ENCODE data around the gene VWA8.
"Not testable (repeated sequence)": the region's sequence is repeated elsewhere in the genome, so short reads cannot be mapped to it uniquely, and the experiment has no call there.

VWA8 gene

GRCh38 chr13:41966671-41967070 lies 5.8 kb upstream of the VWA8 start:
- DNase-seq (ENCODE audit: low read depth in 2 of 2), result no peak

GRCh38 chr13:41962994-41963393 lies 2.1 kb upstream of the VWA8 start:
- no peak for DNase-seq (ENCODE audit: low read depth in 2 of 2)

DNA sequence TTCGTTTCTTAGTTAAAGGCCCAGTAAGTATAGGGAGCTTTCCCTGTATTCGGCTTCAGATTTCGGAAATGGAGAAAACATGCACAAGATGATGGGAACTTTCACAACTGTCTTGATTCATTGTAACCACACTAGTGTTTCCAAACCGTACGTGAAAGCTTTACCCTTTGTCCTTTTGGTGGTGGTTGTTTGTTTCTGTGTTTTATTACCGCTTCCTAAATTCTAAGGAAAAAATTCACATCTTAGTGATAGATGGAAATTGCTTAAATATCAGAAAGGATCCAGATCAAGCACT lies 504 bp upstream of the VWA8 start:
- DNase-seq (ENCODE audit: low read depth in 2 of 2), result no peak

- no peak for DNase-seq (ENCODE audit: low read depth in 2 of 2)
Observed at GRCh38 chr13:41960211-41960636, 685 bp downstream of the VWA8 start.

DNA sequence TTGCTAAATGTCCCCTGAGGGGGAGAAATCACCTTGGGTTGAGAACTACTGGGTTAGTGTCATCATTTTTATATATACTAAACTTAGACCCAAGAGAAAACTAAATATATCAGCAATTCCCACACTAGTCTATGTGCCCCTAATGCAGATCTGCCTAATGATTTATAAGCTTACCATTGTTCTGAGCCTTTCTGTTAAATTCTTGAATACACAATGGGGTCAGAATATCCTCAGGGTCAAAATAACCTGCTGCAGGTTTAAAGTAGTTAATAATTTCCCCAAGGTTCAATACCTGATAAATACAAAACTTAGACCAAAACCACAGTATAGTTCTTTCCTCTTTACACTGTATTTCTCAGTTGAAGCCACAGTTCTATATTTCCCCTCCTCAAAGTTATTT lies 4.6 kb downstream of the VWA8 start:
- DNase-seq (ENCODE audit: low read depth in 2 of 2), result no peak

- no peak for DNase-seq (ENCODE audit: low read depth in 2 of 2)
Observed at GRCh38 chr13:41955605-41956004, 5.3 kb downstream of the VWA8 start.

DNA sequence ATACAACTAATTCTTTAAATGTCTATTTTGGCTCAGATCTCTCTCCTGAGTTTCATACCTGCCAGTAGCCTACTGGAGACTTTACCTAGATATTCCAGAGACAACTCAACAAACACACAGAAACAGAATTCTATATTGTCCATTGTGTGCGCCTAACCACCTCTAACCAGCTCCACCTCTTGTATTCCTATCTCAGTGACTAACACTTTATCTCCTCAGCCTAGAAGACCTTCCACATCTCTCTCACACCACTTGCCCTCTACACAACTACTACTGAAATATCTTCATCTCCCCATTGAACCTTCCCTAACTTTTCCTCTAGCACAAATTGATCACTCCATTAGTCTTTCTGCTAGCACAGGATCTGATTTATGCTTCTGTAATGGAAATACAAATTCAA lies 6.7 kb downstream of the VWA8 start:
- no peak for DNase-seq (ENCODE audit: low read depth in 2 of 2)

GRCh38 chr13:41952749-41953148 lies 8.2 kb downstream of the VWA8 start:
- no peak for DNase-seq (ENCODE audit: low read depth in 2 of 2)

DNA sequence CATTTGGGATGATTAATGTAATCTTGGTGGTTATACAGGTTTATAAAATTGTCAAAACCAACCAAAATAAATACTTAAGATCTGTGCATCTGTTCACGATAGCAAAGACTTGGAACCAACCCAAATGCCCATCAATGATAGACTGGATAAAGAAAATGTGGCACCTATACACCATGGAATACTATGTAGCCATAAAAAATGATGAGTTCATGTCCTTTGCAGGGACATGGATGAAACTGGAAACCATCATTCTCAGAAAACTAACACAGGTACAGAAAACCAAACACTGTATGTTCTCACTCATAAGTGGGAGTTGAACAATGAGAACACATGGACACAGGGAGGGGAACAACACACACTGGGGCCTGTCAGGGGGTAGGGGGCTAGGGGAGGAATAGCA lies 11.8 kb downstream of the VWA8 start:
- not testable (repeated sequence) for DNase-seq (ENCODE audit: low read depth in 2 of 2)

GRCh38 chr13:41945926-41946325 lies 15.0 kb downstream of the VWA8 start:
- DNase-seq (ENCODE audit: low read depth in 2 of 2), result no peak

GRCh38 chr13:41944635-41945397 lies 16.1 kb downstream of the VWA8 start:
- no peak for DNase-seq (ENCODE audit: low read depth in 2 of 2)

DNA sequence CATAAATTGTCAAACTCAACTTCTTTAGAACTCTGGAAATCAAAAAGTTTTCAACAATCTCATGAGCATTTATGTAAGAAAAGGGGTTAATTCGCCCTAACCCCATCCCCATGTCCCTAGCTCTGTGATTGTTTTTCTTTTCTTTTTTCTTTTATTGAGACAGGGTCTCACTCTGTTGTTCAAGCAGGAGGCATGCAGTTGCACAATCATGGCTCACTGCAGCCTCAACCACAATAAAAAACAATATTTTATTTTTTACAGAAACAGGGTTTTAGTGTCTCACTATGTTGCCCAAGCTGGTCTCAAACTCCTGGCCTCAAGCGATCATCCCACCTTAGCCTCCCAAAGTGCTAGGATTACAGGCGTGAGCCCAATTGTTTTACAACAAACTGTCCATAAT lies 16.7 kb downstream of the VWA8 start:
- DNase-seq (ENCODE audit: low read depth in 2 of 2), result no peak

- no peak for DNase-seq (ENCODE audit: low read depth in 2 of 2)
Observed at GRCh38 chr13:41942462-41943094, 18.3 kb downstream of the VWA8 start.

GRCh38 chr13:41941174-41941573 lies 19.7 kb downstream of the VWA8 start:
- DNase-seq (ENCODE audit: low read depth in 2 of 2), result no peak

GRCh38 chr13:41939398-41939797 lies 21.5 kb downstream of the VWA8 start:
- no peak for DNase-seq (ENCODE audit: low read depth in 2 of 2)

- no peak for DNase-seq (ENCODE audit: low read depth in 2 of 2)
Observed at GRCh38 chr13:41938918-41939317, 22.0 kb downstream of the VWA8 start.

- no peak for DNase-seq (ENCODE audit: low read depth in 2 of 2)
Observed at GRCh38 chr13:41937388-41937787, 23.5 kb downstream of the VWA8 start.

- DNase-seq (ENCODE audit: low read depth in 2 of 2), result no peak
Observed at GRCh38 chr13:41935501-41935900, 25.4 kb downstream of the VWA8 start.

DNA sequence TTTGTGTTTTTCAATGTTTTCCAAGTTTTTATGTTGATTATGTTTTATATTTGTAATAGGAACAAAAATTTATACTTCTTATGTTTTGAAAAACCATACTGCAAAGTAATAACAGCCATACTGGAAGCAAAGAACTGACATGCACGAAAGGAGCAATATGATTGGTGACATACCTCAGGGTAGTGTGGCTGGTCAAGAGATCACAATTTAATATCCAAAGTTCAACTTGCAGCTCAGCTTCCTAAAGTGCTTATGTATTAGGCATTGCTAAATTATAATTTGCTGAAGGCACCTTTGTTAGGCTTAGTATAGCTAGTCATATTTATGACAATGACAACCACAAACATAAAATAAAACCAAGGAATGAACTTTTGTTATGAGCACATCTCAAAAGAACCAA lies 25.9 kb downstream of the VWA8 start:
- DNase-seq (ENCODE audit: low read depth in 2 of 2), result no peak

DNA sequence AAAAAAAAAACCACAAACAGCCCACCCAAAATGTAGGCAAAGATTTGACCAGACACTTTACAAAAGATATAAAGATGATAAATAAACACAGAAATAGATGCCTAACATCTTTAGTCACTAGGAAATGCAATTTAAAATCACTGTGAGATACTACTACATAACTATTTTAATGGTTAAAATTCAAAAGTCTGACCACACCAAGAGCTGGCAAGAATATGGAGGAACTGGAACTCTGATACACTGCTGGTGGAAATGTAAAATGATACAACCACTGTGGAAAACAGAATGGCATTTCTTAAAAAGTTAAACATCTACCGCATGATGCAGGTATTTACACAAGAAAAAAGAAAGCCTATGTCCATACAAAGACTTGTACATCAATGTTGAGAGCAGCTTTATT lies 26.8 kb downstream of the VWA8 start:
- no peak for DNase-seq (ENCODE audit: low read depth in 2 of 2)

GRCh38 chr13:41931337-41931736 lies 29.6 kb downstream of the VWA8 start:
- no peak for DNase-seq (ENCODE audit: low read depth in 2 of 2)

- DNase-seq (ENCODE audit: low read depth in 2 of 2), result no peak
Observed at GRCh38 chr13:41930154-41930553, 30.8 kb downstream of the VWA8 start.

- DNase-seq (ENCODE audit: low read depth in 2 of 2), result no peak
Observed at GRCh38 chr13:41928323-41928722, 32.6 kb downstream of the VWA8 start.

- no peak for DNase-seq (ENCODE audit: low read depth in 2 of 2)
Observed at GRCh38 chr13:41925014-41925413, 35.9 kb downstream of the VWA8 start.
